HEK293T (cell line): ENCODE measurements around the gene FBXO46.

Experiments used
- CTCF ChIA-PET: fragments of 350-600 bp; formaldehyde crosslinking; extraction: SDS; loops from one replicate; lab custom pipeline; 2021; ENCODE audit warnings: antibody characterized with exemption, inconsistent platforms; lab: Yijun Ruan, JAX
- POLR2A ChIA-PET: fragments of 350-600 bp; formaldehyde crosslinking; extraction: SDS; loops from one replicate; lab custom pipeline; 2020; ENCODE audit warnings: antibody characterized with exemption, inconsistent platforms; lab: Yijun Ruan, JAX
- DNase-seq: peaks from one replicate; pipeline ENCODE4 v3.0.0; 2012; ENCODE audit warnings: mixed read lengths; ENCODE audit errors: extremely low spot score
- ARNT ChIP-seq: fragments of 450-650 bp; IDR thresholded peaks from 2 replicates; pipeline ENCODE4 v1.6.1; 2017; ENCODE audit warnings: mild to moderate bottlenecking
- BHLHE40 ChIP-seq: fragments of 450-650 bp; IDR thresholded peaks from 2 replicates; pipeline ENCODE4 v1.6.1; 2016; ENCODE audit warnings: mild to moderate bottlenecking, moderate library complexity, borderline replicate concordance
- CTBP1 ChIP-seq: fragments of 450-650 bp; IDR thresholded peaks from 2 replicates; pipeline ENCODE4 v1.6.1; 2016; ENCODE audit warnings: borderline replicate concordance
- ELF4 ChIP-seq: fragments of 450-650 bp; IDR thresholded peaks from 2 replicates; pipeline ENCODE4 v1.6.1; 2017; ENCODE audit warnings: antibody characterized with exemption
- FOXA1 ChIP-seq: fragments of 450-650 bp; IDR thresholded peaks from 2 replicates; pipeline ENCODE4 v1.6.1; 2016; ENCODE audit warnings: mild to moderate bottlenecking
- FOXK2 ChIP-seq: fragments of 450-650 bp; IDR thresholded peaks from 2 replicates; pipeline ENCODE4 v1.6.1; 2016; ENCODE audit warnings: mild to moderate bottlenecking
- FOXM1 ChIP-seq: fragments of 450-650 bp; IDR thresholded peaks from 2 replicates; pipeline ENCODE4 v1.6.1; 2017; ENCODE audit warnings: mild to moderate bottlenecking, borderline replicate concordance
- HDGF ChIP-seq: fragments of 450-650 bp; IDR thresholded peaks from 2 replicates; pipeline ENCODE4 v1.6.1; 2017; ENCODE audit warnings: antibody characterized with exemption, borderline replicate concordance
- L3MBTL2 ChIP-seq: fragments of 450-650 bp; conservative IDR thresholded peaks from 2 replicates; pipeline ENCODE4 v1.6.1; 2016; ENCODE audit warnings: mild to moderate bottlenecking
- LEF1 ChIP-seq: fragments of 450-650 bp; IDR thresholded peaks from 2 replicates; pipeline ENCODE4 v1.6.1; 2017; ENCODE audit warnings: mild to moderate bottlenecking, borderline replicate concordance
- NFRKB ChIP-seq: fragments of 450-650 bp; IDR thresholded peaks from 2 replicates; pipeline ENCODE4 v1.6.1; 2016; ENCODE audit warnings: mild to moderate bottlenecking, moderate library complexity
- PKNOX1 ChIP-seq: fragments of 450-650 bp; IDR thresholded peaks from 2 replicates; pipeline ENCODE4 v1.6.1; 2016
- SP1 ChIP-seq: fragments of 450-650 bp; IDR thresholded peaks from 2 replicates; pipeline ENCODE4 v1.6.1; 2017
- SUZ12 ChIP-seq: fragments of 450-650 bp; IDR thresholded peaks from 2 replicates; pipeline ENCODE4 v1.6.1; 2016; ENCODE audit warnings: mild to moderate bottlenecking
- TARDBP ChIP-seq: fragments of 450-650 bp; IDR thresholded peaks from 2 replicates; pipeline ENCODE4 v1.6.1; 2016
- ZNF384 ChIP-seq: fragments of 450-650 bp; IDR thresholded peaks from 2 replicates; pipeline ENCODE4 v1.6.1; 2016

The FBXO46 gene

GRCh38 chr19:45717131-45717982 is 13.3 kb downstream of the FBXO46 start:
- CTCF ChIA-PET = interaction anchor here (0.6 to 1.6 kb wide), 3 partner anchors 13 to 360 kb away, joined by 3 to 7 read pairs (median 3); partner anchors contain the start of genes QPCTL and SNRPD2
- POLR2A ChIA-PET = interaction anchor here (0.6 to 5.9 kb wide), 8 partner anchors 11 to 74 kb away, joined by 3 to 46 read pairs (median 6); partner anchors contain the start of genes FBXO46, QPCTL, SIX5 and SNRPD2
- DNase-seq = peak; percentile 97
- TF ChIP-seq FOXA1 (no peak), L3MBTL2 (peak; percentile 27; the same call in 1 of the 2 replicates), PKNOX1 (peak; percentile 96), LEF1 (no peak)

DNA sequence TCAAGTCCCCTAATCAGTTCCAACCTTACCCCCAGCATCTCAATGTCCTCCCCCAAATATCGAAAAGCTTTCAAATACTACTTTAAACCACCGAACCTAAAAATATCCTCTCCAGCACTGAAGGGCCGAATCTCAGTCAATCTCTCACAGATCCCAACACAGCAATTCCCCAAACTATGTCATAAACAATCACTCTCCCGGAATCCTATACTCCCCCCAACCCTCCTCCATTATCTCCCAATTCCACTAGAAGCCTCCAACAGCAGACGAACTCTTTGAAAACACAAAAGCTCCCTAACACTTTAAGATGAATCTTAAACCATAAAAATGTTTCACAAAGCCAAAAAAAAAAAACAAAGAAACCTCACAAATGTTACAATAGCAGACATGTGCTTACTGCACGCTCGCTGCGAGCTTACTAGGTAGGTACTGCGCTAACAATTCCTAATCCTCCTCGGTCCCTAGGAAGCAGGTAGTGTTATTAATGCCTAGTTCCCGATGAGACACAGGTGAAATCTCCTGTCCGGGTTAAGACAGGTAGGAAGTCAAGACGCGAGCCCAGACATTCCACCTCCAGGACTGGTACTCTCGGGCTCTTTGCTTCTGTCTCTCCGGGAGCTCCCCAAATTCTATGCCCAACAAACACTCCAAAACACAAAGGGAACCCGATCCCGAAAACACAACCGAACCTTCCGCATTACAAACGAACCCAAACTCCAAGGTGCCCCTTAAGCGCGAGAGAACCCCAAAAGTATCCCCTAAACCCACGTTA is 14.2 kb downstream of the FBXO46 start:
- TF ChIP-seq ZNF384 (no peak), CTBP1 (no peak), FOXM1 (no peak), SP1 (no peak), ELF4 (no peak), HDGF (no peak), NFRKB (no peak), L3MBTL2 (no peak), BHLHE40 (no peak), TARDBP (no peak), PKNOX1 (no peak), FOXK2 (no peak), SUZ12 (no peak), LEF1 (no peak), ARNT (no peak)
- DNase-seq = no peak
- CTCF ChIA-PET = interaction anchor here (0.6 to 1.6 kb wide), 3 partner anchors 13 to 361 kb away, joined by 3 to 7 read pairs (median 3); partner anchors contain the start of genes QPCTL and SNRPD2
- POLR2A ChIA-PET = interaction anchor here (0.6 to 5.9 kb wide), 7 partner anchors 10 to 75 kb away, joined by 3 to 46 read pairs (median 8); partner anchors contain the start of genes FBXO46, QPCTL, SIX5 and SNRPD2

DNA sequence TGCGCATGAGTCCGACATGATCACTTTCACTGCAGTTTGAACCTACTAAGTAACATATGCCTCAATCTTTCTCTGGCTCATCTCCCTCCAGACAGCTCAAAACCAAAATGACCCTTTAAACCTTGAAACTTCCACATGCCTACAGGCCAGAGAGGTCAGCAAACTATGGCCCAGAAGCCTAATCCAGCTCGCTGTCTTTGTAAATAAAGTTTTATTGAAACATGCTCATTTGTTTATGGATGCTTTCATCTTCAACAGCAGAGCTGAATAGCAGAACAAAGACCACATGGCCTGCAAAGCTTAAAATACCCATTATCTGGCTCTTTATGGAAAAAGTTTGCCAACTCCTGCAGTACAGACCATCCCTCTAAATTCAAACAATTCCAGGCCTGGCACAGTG is 15.6 kb downstream of the FBXO46 start:
- TF ChIP-seq BHLHE40 (no peak), PKNOX1 (no peak), FOXK2 (no peak), FOXA1 (no peak), SP1 (no peak), SUZ12 (no peak), L3MBTL2 (no peak), TARDBP (no peak), NFRKB (no peak), HDGF (no peak), ELF4 (no peak), LEF1 (no peak), ZNF384 (no peak), CTBP1 (no peak), ARNT (no peak), FOXM1 (no peak)
- ChIA-PET POLR2A (interaction anchor here (1.0 to 5.9 kb wide), 3 partner anchors 15 to 54 kb away, joined by 3 to 41 read pairs (median 5); partner anchors contain the start of genes FBXO46, QPCTL, SIX5 and SNRPD2), CTCF (interaction anchor here (1.0 to 1.4 kb wide), 2 partner anchors 23 to 54 kb away, joined by 4 read pairs; partner anchors contain the start of genes QPCTL, SIX5 and SNRPD2)
- DNase-seq = no peak

DNA sequence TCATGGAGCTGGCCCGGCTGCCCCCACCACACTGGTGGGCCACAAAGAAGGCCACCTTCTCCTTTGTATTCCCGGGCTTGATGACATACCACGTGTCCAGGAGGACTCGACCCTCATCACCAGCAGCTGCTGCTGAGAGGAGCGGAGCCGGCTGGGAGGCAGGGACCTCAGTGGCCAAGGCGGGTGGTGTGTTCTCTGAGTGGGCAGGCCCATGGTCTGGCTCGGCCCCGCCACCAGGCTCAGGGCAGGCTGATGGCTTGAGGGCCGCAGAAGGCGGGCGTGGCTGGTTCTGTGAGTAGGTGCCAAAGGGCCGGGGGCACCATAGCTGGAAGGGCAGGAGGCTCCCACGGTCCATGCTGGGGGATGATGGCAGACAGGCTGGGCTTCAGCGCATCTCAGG is 17.6 kb downstream of the FBXO46 start:
- ChIA-PET POLR2A (interaction anchor here (5.9 kb wide), 1 partner anchor 21 kb away, joined by 41 read pairs; the partner anchor contains the start of genes QPCTL and SNRPD2), CTCF (no interaction called here)
- no peak for TF ChIP-seq L3MBTL2
- TF ChIP-seq ELF4 = no peak
- TF ChIP-seq CTBP1 = no peak
- DNase-seq = no peak

GRCh38 chr19:45712699-45713067 is 18.0 kb downstream of the FBXO46 start:
- POLR2A ChIA-PET = interaction anchor here (5.9 kb wide), 1 partner anchor 21 kb away, joined by 41 read pairs; the partner anchor contains the start of genes QPCTL and SNRPD2
- no peak for DNase-seq
- TF ChIP-seq ZNF384 (no peak), HDGF (no peak), SUZ12 (no peak), NFRKB (no peak), FOXA1 (no peak), SP1 (no peak), FOXK2 (no peak), LEF1 (no peak), PKNOX1 (no peak), TARDBP (no peak), L3MBTL2 (no peak), BHLHE40 (no peak), CTBP1 (no peak), FOXM1 (no peak), ARNT (no peak), ELF4 (no peak)
- CTCF ChIA-PET = no interaction called here
